IMR-90 (cell line): Measurements from ENCODE around the gene ANKRD35. TPM values are rescaled to one million over a fixed set of nuclear protein-coding genes. Genes with fewer than 3 reads are reported as not detected.

Experiments used
- ATAC-seq: fragments of 200-7000 bp; cut with Tn5 transposase; 2 replicates; pipeline ENCODE4 v1.9.1; 2020; ENCODE audit warnings: low read depth, mild to moderate bottlenecking, moderate library complexity
- BruUV-seq: library from RNA; stranded (reverse); fragments of 400-500 nt; replicated peaks from 2 replicates; lab custom pipeline; 2021; lab: Mats Ljungman, UMichigan
- CTCF ChIA-PET: fragments of 300-600 bp; formaldehyde crosslinking; extraction: SDS; loops from one replicate; lab custom pipeline; 2021; ENCODE audit warnings: antibody characterized with exemption; lab: Yijun Ruan, JAX
- POLR2A ChIA-PET: fragments of 300-600 bp; sonication (Branson Sonifier 250); formaldehyde crosslinking; loops from one replicate; lab custom pipeline; 2022; ENCODE audit warnings: antibody characterized with exemption; ENCODE audit not compliant: unreplicated experiment; lab: Charles Lee
- DNase-seq: peaks from one replicate; pipeline ENCODE4 v3.0.0; 2013
- H2AFZ ChIP-seq: replicated peaks from 2 replicates; pipeline ENCODE3; 2013; ENCODE audit warnings: low read length, mild to moderate bottlenecking; ENCODE audit not compliant: poor library complexity
- H2AK5ac ChIP-seq: 2 replicates; pipeline ENCODE4 v1.6.1; 2013; ENCODE audit warnings: low read depth, low read length, inconsistent platforms
- H2AK9ac ChIP-seq: replicated peaks from 2 replicates; pipeline ENCODE3; 2013; ENCODE audit warnings: mild to moderate bottlenecking, low read depth, low read length, moderate library complexity; ENCODE audit not compliant: poor library complexity
- H2BK120ac ChIP-seq: 2 replicates; pipeline ENCODE4 v1.6.1; 2013; ENCODE audit warnings: low read depth, low read length, inconsistent platforms
- H2BK15ac ChIP-seq: 3 replicates; pipeline ENCODE4 v1.6.1; 2013; ENCODE audit warnings: low read depth, low read length, inconsistent platforms
- H2BK20ac ChIP-seq: 2 replicates; pipeline ENCODE4 v1.6.1; 2013; ENCODE audit warnings: low read depth, mild to moderate bottlenecking, inconsistent platforms, low read length, moderate library complexity
- H2BK5ac ChIP-seq: 2 replicates; pipeline ENCODE4 v1.6.1; 2013; ENCODE audit warnings: mild to moderate bottlenecking, low read depth, low read length, inconsistent platforms; ENCODE audit not compliant: poor library complexity, severe bottlenecking
- H3K14ac ChIP-seq: replicated peaks from 2 replicates; pipeline ENCODE4 v1.6.1; 2013; ENCODE audit warnings: low read depth, low read length, inconsistent platforms
- H3K18ac ChIP-seq: 2 replicates; pipeline ENCODE4 v1.6.1; 2013; ENCODE audit warnings: low read depth, low read length, control low read depth
- H3K23ac ChIP-seq: 2 replicates; pipeline ENCODE4 v1.6.1; 2013; ENCODE audit warnings: low read depth, low read length, inconsistent platforms
- H3K27ac ChIP-seq: 2 replicates; pipeline ENCODE4 v1.5.1; 2013; ENCODE audit warnings: mild to moderate bottlenecking, control low read depth, low read length; ENCODE audit not compliant: insufficient read depth
- H3K27me3 ChIP-seq: 2 replicates; pipeline ENCODE4 v1.6.1; 2013; ENCODE audit warnings: low read length; ENCODE audit not compliant: control insufficient read depth, insufficient read depth
- H3K36me3 ChIP-seq: 2 replicates; pipeline ENCODE4 v1.6.1; 2013; ENCODE audit warnings: low read length, mixed read lengths; ENCODE audit not compliant: control insufficient read depth, insufficient read depth
- H3K4ac ChIP-seq: 2 replicates; pipeline ENCODE4 v1.6.1; 2013; ENCODE audit warnings: low read depth, low read length, inconsistent platforms
- H3K4me1 ChIP-seq: 2 replicates; pipeline ENCODE4 v1.6.1; 2013; ENCODE audit warnings: low read length, mixed read lengths; ENCODE audit not compliant: control insufficient read depth, insufficient read depth
- H3K4me2 ChIP-seq: 2 replicates; pipeline ENCODE4 v1.6.1; 2013; ENCODE audit warnings: low read depth, mild to moderate bottlenecking, control low read depth, low read length, moderate library complexity
- H3K4me3 ChIP-seq: 2 replicates; pipeline ENCODE4 v1.5.1; 2013; ENCODE audit warnings: low read depth, mild to moderate bottlenecking, control low read depth, low read length, moderate library complexity; ENCODE audit not compliant: insufficient read depth
- H3K56ac ChIP-seq: 2 replicates; pipeline ENCODE4 v1.6.1; 2013; ENCODE audit warnings: low read length, inconsistent platforms; ENCODE audit not compliant: insufficient read depth; ENCODE audit errors: extremely low read depth
- H3K79me1 ChIP-seq, 2 experiments: 2 replicates each; pipeline ENCODE4 v1.6.1; 2013; ENCODE audit warnings: low read length in 2 of 2, inconsistent platforms in 1 of 2, low read depth in 1 of 2
- H3K9ac ChIP-seq: 2 replicates; pipeline ENCODE4 v1.6.1; 2013; ENCODE audit warnings: low read depth, low read length, control low read depth
- H3K9me1 ChIP-seq: 2 replicates; pipeline ENCODE4 v1.6.1; 2013; ENCODE audit warnings: low read length, inconsistent platforms; ENCODE audit not compliant: insufficient read depth
- H3K9me3 ChIP-seq: 2 replicates; pipeline ENCODE4 v1.6.1; 2013; ENCODE audit warnings: low read length; ENCODE audit not compliant: control insufficient read depth, insufficient read depth
- H4K20me1 ChIP-seq: 2 replicates; pipeline ENCODE4 v1.6.1; 2013; ENCODE audit warnings: low read length, inconsistent platforms; ENCODE audit not compliant: insufficient read depth
- H4K5ac ChIP-seq: 2 replicates; pipeline ENCODE4 v1.6.1; 2013; ENCODE audit warnings: mild to moderate bottlenecking, low read depth, low read length, control low read depth
- H4K8ac ChIP-seq, 2 experiments: 2 replicates each; pipeline ENCODE4 v1.6.1; 2013; ENCODE audit warnings: low read depth in 2 of 2, low read length in 2 of 2, control low read depth in 1 of 2, inconsistent platforms in 1 of 2
- H4K91ac ChIP-seq: 2 replicates; pipeline ENCODE4 v1.6.1; 2013; ENCODE audit warnings: low read depth, low read length, inconsistent platforms; ENCODE audit not compliant: insufficient read depth
- BHLHE40 ChIP-seq: fragments of 150-350 bp; IDR thresholded peaks from 2 replicates; pipeline ENCODE4 v1.6.1; 2016; ENCODE audit warnings: mild to moderate bottlenecking, low read depth, low read length
- CEBPB ChIP-seq: IDR thresholded peaks from 2 replicates; pipeline ENCODE4 v1.6.1; 2012; ENCODE audit warnings: low read depth, low read length, improper control_type of control experiment
- CHD1 ChIP-seq: IDR thresholded peaks from 2 replicates; pipeline ENCODE4 v1.6.1; 2012; ENCODE audit warnings: low read depth, low read length, improper control_type of control experiment
- CTCF ChIP-seq: conservative IDR thresholded peaks from 2 replicates; pipeline ENCODE4 v1.5.1; 2012; ENCODE audit warnings: mild to moderate bottlenecking, low read depth, low read length, improper control_type of control experiment
- FOS ChIP-seq: fragments of 150-350 bp; IDR thresholded peaks from 2 replicates; pipeline ENCODE4 v1.6.1; 2016; ENCODE audit warnings: low read depth, low read length
- MAFK ChIP-seq: IDR thresholded peaks from 2 replicates; pipeline ENCODE4 v1.6.1; 2012; ENCODE audit warnings: low read depth, low read length, improper control_type of control experiment
- MAZ ChIP-seq: IDR thresholded peaks from 2 replicates; pipeline ENCODE4 v1.6.1; 2012; ENCODE audit warnings: low read depth, mild to moderate bottlenecking, low read length, improper control_type of control experiment, moderate library complexity, borderline replicate concordance
- MXI1 ChIP-seq: IDR thresholded peaks from 2 replicates; pipeline ENCODE4 v1.6.1; 2012; ENCODE audit warnings: low read depth, mild to moderate bottlenecking, low read length, moderate library complexity, borderline replicate concordance
- NFE2L2 ChIP-seq: fragments of 150-350 bp; IDR thresholded peaks from 2 replicates; pipeline ENCODE4 v1.6.1; 2016; ENCODE audit warnings: low read depth, mild to moderate bottlenecking, low read length
- POLR2A ChIP-seq: IDR thresholded peaks from 2 replicates; pipeline ENCODE4 v1.6.1; 2012; ENCODE audit warnings: mild to moderate bottlenecking, low read depth, low read length
- RAD21 ChIP-seq: IDR thresholded peaks from 2 replicates; pipeline ENCODE4 v1.6.1; 2012; ENCODE audit warnings: low read length, improper control_type of control experiment
- RCOR1 ChIP-seq: IDR thresholded peaks from 2 replicates; pipeline ENCODE4 v1.6.1; 2012; ENCODE audit warnings: mild to moderate bottlenecking, low read length, improper control_type of control experiment; ENCODE audit not compliant: insufficient replicate concordance
- RFX5 ChIP-seq: IDR thresholded peaks from 2 replicates; pipeline ENCODE4 v1.8.0; 2012; ENCODE audit warnings: low read depth, mild to moderate bottlenecking, low read length, moderate library complexity
- SMC3 ChIP-seq: fragments of 150-350 bp; IDR thresholded peaks from 2 replicates; pipeline ENCODE4 v1.6.1; 2016; ENCODE audit warnings: low read depth, mild to moderate bottlenecking, antibody characterized with exemption, low read length, moderate library complexity
- WGBS, 2 experiments: methylation state at CpG; one replicate each; pipeline versions ENCODE4 v1.1.5 to v1.1.7; 2013; ENCODE audit warnings: missing lambda C conversion rate in 2 of 2; ENCODE audit not compliant: insufficient read length in 1 of 2; ENCODE audit errors: extremely low coverage in 2 of 2; 5-methylcytosine and 5-hydroxymethylcytosine counted together
- dilution Hi-C: fragments of 300-500 bp; cut with HindIII; formaldehyde crosslinking; loops from one replicate; pipeline ENCODE4 v1.14.3; 2018; ENCODE audit warnings: low sequenced_read_pairs; ENCODE audit not compliant: unreplicated experiment
- in situ Hi-C: fragments of 300-500 bp; cut with MboI; formaldehyde crosslinking; loops from 3 replicates; pipeline ENCODE4 v1.14.3; 2019; ENCODE audit warnings: low sequenced_read_pairs, inconsistent platforms, mixed read lengths
- intact Hi-C: fragments of 100-400 bp; cut with micrococcal nuclease; formaldehyde crosslinking; loops from 2 replicates; pipeline ENCODE4 v1.10.0; 2022
- polyA plus RNA-seq, 3 experiments: library from polyadenylated mRNA; depleted of rRNA; stranded (reverse); fragments of >200 nt; gene quantifications; 2 replicates each; pipeline ENCODE4 v1.2.3, GENCODE V29; 2012; ENCODE audit warnings: low replicate concordance in 1 of 3
- total RNA-seq: library from RNA; depleted of rRNA; stranded (reverse); fragments of >200 nt; gene quantifications from 2 replicates; pipeline ENCODE4 v1.2.3, GENCODE V29; 2012
- TF ChIP-seq, protein P1 (sequence below): fragments of 150-350 bp; IDR thresholded peaks from 2 replicates; pipeline ENCODE4 v1.6.1; 2017; ENCODE audit warnings: mild to moderate bottlenecking, antibody characterized with exemption, low read length, low read depth
- TF ChIP-seq, protein P2 (sequence below): fragments of 150-350 bp; IDR thresholded peaks from 2 replicates; pipeline ENCODE4 v1.6.1; 2016; ENCODE audit warnings: low read depth, mild to moderate bottlenecking, low read length, moderate library complexity, borderline replicate concordance

Gene ANKRD35
- total and polyA plus RNA-seq, 2 of the 4 experiments (the other 2 are of a cell fraction): 0.90 to 2.4 TPM

DNA sequence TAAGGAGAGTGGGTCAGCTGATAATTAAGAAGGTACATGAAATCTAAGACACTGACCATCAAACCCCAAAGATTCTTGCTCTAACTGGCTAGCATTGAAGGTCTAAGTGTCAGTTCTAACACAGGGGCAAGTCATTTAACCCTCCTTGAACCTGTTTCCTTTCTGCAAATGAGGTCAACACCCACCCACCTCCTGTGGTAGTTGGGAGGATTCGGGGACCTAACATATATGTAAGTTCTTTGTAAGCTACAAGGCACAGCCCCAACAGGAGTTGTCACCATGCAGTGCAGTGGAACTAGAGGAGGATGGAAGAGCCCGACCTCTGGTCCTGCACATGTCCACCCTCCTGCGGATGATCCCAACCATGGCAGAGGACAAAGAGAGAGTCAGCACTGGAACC lies 37.8 kb downstream of the ANKRD35 start:
- Histone ChIP-seq H3K18ac (no peak overlapping the region), H3K9me3 (no peaks in the 10 kb centered on the region), H4K91ac (no peak overlapping the region), H4K5ac (no peak overlapping the region), H2BK20ac (no peak overlapping the region; the same call in 1 of the 2 replicates), H3K4ac (no peak overlapping the region), H2BK15ac (no peak overlapping the region), H2AK5ac (no peak overlapping the region), H3K23ac (no peak overlapping the region), H3K9ac (no peak overlapping the region), H3K27me3 (no peaks in the 10 kb centered on the region), H3K4me2 (no peak overlapping the region), H2AK9ac (no peak overlapping the region), H3K27ac (no peak overlapping the region), H2BK120ac (no peak overlapping the region), H3K9me1 (peaks cover 21% of the 10 kb centered on the region; the same call in 1 of the 2 replicates), H3K4me1 (peaks cover 16% of the 10 kb centered on the region), H2AFZ (no peak overlapping the region), H3K14ac (no peak overlapping the region), H3K79me1 (peaks cover 0 to 10% of the 10 kb centered on the region in 2 experiments; a peak in 3 of 4 replicates), H3K36me3 (peaks cover 39% of the 10 kb centered on the region), H4K20me1 (no peaks in the 10 kb centered on the region), H3K4me3 (no peak overlapping the region), H3K56ac (no peak overlapping the region), H4K8ac (no peak overlapping the region), H2BK5ac (no peak overlapping the region)
- intact Hi-C loops (no loop called here), dilution Hi-C loops (no loop called here), in situ Hi-C loops (loop anchor here (5.0 kb wide), 1 partner anchor 164 kb away; no protein-coding TSS in a partner anchor)
- POLR2A ChIA-PET: no interaction called here
- DNase-seq (no peak), ATAC-seq (no peak)
- no peak for TF ChIP-seq SMC3
- no peak for TF ChIP-seq RCOR1
- TF ChIP-seq CHD1: no peak
- TF ChIP-seq, protein P1, sequence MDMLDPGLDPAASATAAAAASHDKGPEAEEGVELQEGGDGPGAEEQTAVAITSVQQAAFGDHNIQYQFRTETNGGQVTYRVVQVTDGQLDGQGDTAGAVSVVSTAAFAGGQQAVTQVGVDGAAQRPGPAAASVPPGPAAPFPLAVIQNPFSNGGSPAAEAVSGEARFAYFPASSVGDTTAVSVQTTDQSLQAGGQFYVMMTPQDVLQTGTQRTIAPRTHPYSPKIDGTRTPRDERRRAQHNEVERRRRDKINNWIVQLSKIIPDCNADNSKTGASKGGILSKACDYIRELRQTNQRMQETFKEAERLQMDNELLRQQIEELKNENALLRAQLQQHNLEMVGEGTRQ: no peak
- TF ChIP-seq, protein P2, sequence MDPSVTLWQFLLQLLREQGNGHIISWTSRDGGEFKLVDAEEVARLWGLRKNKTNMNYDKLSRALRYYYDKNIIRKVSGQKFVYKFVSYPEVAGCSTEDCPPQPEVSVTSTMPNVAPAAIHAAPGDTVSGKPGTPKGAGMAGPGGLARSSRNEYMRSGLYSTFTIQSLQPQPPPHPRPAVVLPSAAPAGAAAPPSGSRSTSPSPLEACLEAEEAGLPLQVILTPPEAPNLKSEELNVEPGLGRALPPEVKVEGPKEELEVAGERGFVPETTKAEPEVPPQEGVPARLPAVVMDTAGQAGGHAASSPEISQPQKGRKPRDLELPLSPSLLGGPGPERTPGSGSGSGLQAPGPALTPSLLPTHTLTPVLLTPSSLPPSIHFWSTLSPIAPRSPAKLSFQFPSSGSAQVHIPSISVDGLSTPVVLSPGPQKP: no peak
- no peak for TF ChIP-seq CEBPB
- no peak for TF ChIP-seq MAFK
- no peak for TF ChIP-seq MAZ
- TF ChIP-seq RAD21: no peak
- no peak for TF ChIP-seq POLR2A
- no peak for TF ChIP-seq BHLHE40
- TF ChIP-seq MXI1: no peak
- no peak for TF ChIP-seq CTCF
- TF ChIP-seq RFX5: no peak
- TF ChIP-seq FOS: no peak
- no peak for TF ChIP-seq NFE2L2
- no CpG with 5 or more reads among the region's 3 CpGs for WGBS, 2 experiments
- no TSS peak for BruUV-seq
- CTCF ChIA-PET: interaction anchor here (1.1 to 2.0 kb wide), 3 partner anchors 11 to 169 kb away, joined by 3 to 10 read pairs (median 6); partner anchors contain the start of gene PIAS3
